Lung microvascular endothelial cell (primary cell): ENCODE data around the gene TRDN. TPM values are rescaled to one million over a fixed set of nuclear protein-coding genes. Genes with fewer than 3 reads are reported as not detected.

Source experiments
- DNase-seq, 2 donors: peaks; one replicate each; pipeline versions ENCODE4 v3.0.0 to v3.0.0-alpha.2; 2010; ENCODE audit warnings: low read depth in 2 of 2
- total RNA-seq: library from RNA; depleted of rRNA; stranded (reverse); fragments of >200 nt; gene quantifications from 2 replicates; pipeline ENCODE4 v1.2.1, GENCODE V29; 2014

TRDN gene
- total RNA-seq = not detected in 2 replicates

- DNase-seq = no peak
These were observed at the start of gene TRDN for GRCh38 chr6:123636782-123637181. Gene TRDN (minus strand): TSS chr6:123636950. CDS start chr6:123636775, 175 bp downstream.

- no peak for DNase-seq
These were observed 45.3 kb upstream of the TRDN start for GRCh38 chr6:123681957-123682462.

- no peak for DNase-seq
These were observed 41.1 kb upstream of the TRDN start for GRCh38 chr6:123677897-123678296.

GRCh38 chr6:123676793-123677192 is 40.0 kb upstream of the TRDN start:
- DNase-seq = no peak

GRCh38 chr6:123668965-123669591 is 32.3 kb upstream of the TRDN start:
- DNase-seq = no peak

GRCh38 chr6:123668063-123668462 is 31.3 kb upstream of the TRDN start:
- no peak for DNase-seq

GRCh38 chr6:123663436-123663835 is 26.7 kb upstream of the TRDN start:
- no peak for DNase-seq

- DNase-seq = no peak
These were observed 26.0 kb upstream of the TRDN start for GRCh38 chr6:123662757-123663156.

GRCh38 chr6:123661105-123661891 is 24.5 kb upstream of the TRDN start:
- no peak for DNase-seq

- DNase-seq = no peak
These were observed 23.4 kb upstream of the TRDN start for GRCh38 chr6:123659960-123660748.

- DNase-seq = no peak
These were observed 22.1 kb upstream of the TRDN start for GRCh38 chr6:123658848-123659247.

- no peak for DNase-seq
These were observed 19.0 kb upstream of the TRDN start for GRCh38 chr6:123655521-123656306.

- no peak for DNase-seq
These were observed 12.0 kb upstream of the TRDN start for GRCh38 chr6:123648723-123649122.

- DNase-seq = no peak
These were observed 11.3 kb upstream of the TRDN start for GRCh38 chr6:123648020-123648580.

- no peak for DNase-seq
These were observed 4.7 kb upstream of the TRDN start for GRCh38 chr6:123641497-123641896.

GRCh38 chr6:123640567-123641187 is 3.9 kb upstream of the TRDN start:
- no peak for DNase-seq

GRCh38 chr6:123638865-123639264 is 2.1 kb upstream of the TRDN start:
- no peak for DNase-seq

GRCh38 chr6:123636282-123636681 is 468 bp downstream of the TRDN start:
- no peak for DNase-seq

GRCh38 chr6:123635567-123635966 is 1.2 kb downstream of the TRDN start:
- DNase-seq = no peak

GRCh38 chr6:123635144-123635543 is 1.6 kb downstream of the TRDN start:
- DNase-seq = no peak

- no peak for DNase-seq
These were observed 4.1 kb downstream of the TRDN start for GRCh38 chr6:123632641-123633040.
